ENCODE data around the gene TRMT5.

The TRMT5 gene

GRCh38 chr14:60963761-60964160, 17.1 kb downstream of the TRMT5 start:
- no peak for DNase-seq

- DNase-seq, result no peak
Observed at GRCh38 chr14:60958146-60958545, 22.7 kb downstream of the TRMT5 start.

GRCh38 chr14:60956632-60957031, 24.2 kb downstream of the TRMT5 start:
- DNase-seq, result no peak

- DNase-seq, result no peak
Observed at GRCh38 chr14:60956202-60956601, 24.7 kb downstream of the TRMT5 start.

- no peak for DNase-seq
Observed at GRCh38 chr14:60951776-60952435, 29.0 kb downstream of the TRMT5 start.

GRCh38 chr14:60946773-60947172, 34.1 kb downstream of the TRMT5 start:
- no peak for DNase-seq

- peak; percentile 24 for DNase-seq
Observed at GRCh38 chr14:60945984-60946383, 34.9 kb downstream of the TRMT5 start.

GRCh38 chr14:60944204-60944603, 36.7 kb downstream of the TRMT5 start:
- peak; percentile 6 for DNase-seq

GRCh38 chr14:60943637-60944032, 37.2 kb downstream of the TRMT5 start:
- no peak for DNase-seq

GRCh38 chr14:60935319-60935718, 45.6 kb downstream of the TRMT5 start:
- DNase-seq, result no peak

- DNase-seq, result peak; percentile 81
Observed at GRCh38 chr14:60933920-60934655, 46.8 kb downstream of the TRMT5 start.

GRCh38 chr14:60931218-60931617, 49.7 kb downstream of the TRMT5 start:
- DNase-seq, result peak; percentile 1

GRCh38 chr14:60926002-60926401, 54.9 kb downstream of the TRMT5 start:
- DNase-seq, result no peak

- no peak for DNase-seq
Observed at GRCh38 chr14:60925286-60925685, 55.6 kb downstream of the TRMT5 start.

GRCh38 chr14:60922050-60922449, 58.8 kb downstream of the TRMT5 start:
- DNase-seq, result no peak
